Measurements from ENCODE around the gene GPR15LG.
"Not testable (repeated sequence)": the region's sequence is repeated elsewhere in the genome, so short reads cannot be mapped to it uniquely, and the experiment has no call there.

Gene GPR15LG

GRCh38 chr10:84173501-84173929 lies at the start of gene GPR15LG:
Gene GPR15LG (plus strand): TSS chr10:84173801. CDS start chr10:84173852, 51 bp downstream.
- DNase-seq (ENCODE audit: low spot score), result no peak

GRCh38 chr10:84125910-84126784 lies 47.5 kb upstream of the GPR15LG start:
- not testable (repeated sequence) for DNase-seq (ENCODE audit: low spot score)

- no peak for DNase-seq (ENCODE audit: low spot score)
Measured at GRCh38 chr10:84126785-84127167, 46.8 kb upstream of the GPR15LG start.

- no peak for DNase-seq (ENCODE audit: low spot score)
Measured at GRCh38 chr10:84135836-84136235, 37.8 kb upstream of the GPR15LG start.

- DNase-seq (ENCODE audit: low spot score), result no peak
Measured at GRCh38 chr10:84137811-84138210, 35.8 kb upstream of the GPR15LG start.

- DNase-seq (ENCODE audit: low spot score), result no peak
Measured at GRCh38 chr10:84138478-84139125, 35.0 kb upstream of the GPR15LG start.

- peak; percentile 98 for DNase-seq (ENCODE audit: low spot score)
Measured at GRCh38 chr10:84139126-84140035, 34.2 kb upstream of the GPR15LG start, which contains the start of gene GHITM. Gene GHITM (plus strand): TSS chr10:84139509. CDS start chr10:84141501, 1,992 bp downstream.

- peak; percentile 11 for DNase-seq (ENCODE audit: low spot score)
Measured at GRCh38 chr10:84140036-84140379, 33.6 kb upstream of the GPR15LG start.

- no peak for DNase-seq (ENCODE audit: low spot score)
Measured at GRCh38 chr10:84147347-84147746, 26.3 kb upstream of the GPR15LG start.

GRCh38 chr10:84148006-84148597 lies 25.5 kb upstream of the GPR15LG start:
- peak; percentile 57 for DNase-seq (ENCODE audit: low spot score)

GRCh38 chr10:84149854-84150253 lies 23.7 kb upstream of the GPR15LG start:
- DNase-seq (ENCODE audit: low spot score), result no peak

GRCh38 chr10:84152769-84153168 lies 20.8 kb upstream of the GPR15LG start:
- DNase-seq (ENCODE audit: low spot score), result no peak

- DNase-seq (ENCODE audit: low spot score), result no peak
Measured at GRCh38 chr10:84155521-84155920, 18.1 kb upstream of the GPR15LG start.

GRCh38 chr10:84156009-84156408 lies 17.6 kb upstream of the GPR15LG start:
- DNase-seq (ENCODE audit: low spot score), result no peak

GRCh38 chr10:84156768-84157167 lies 16.8 kb upstream of the GPR15LG start:
- no peak for DNase-seq (ENCODE audit: low spot score)

GRCh38 chr10:84158061-84158460 lies 15.5 kb upstream of the GPR15LG start:
- DNase-seq (ENCODE audit: low spot score), result no peak

GRCh38 chr10:84158550-84158949 lies 15.1 kb upstream of the GPR15LG start:
- no peak for DNase-seq (ENCODE audit: low spot score)

GRCh38 chr10:84159076-84159685 lies 14.4 kb upstream of the GPR15LG start:
- DNase-seq (ENCODE audit: low spot score), result no peak

GRCh38 chr10:84160663-84161362 lies 12.8 kb upstream of the GPR15LG start:
- DNase-seq (ENCODE audit: low spot score), result no peak

- DNase-seq (ENCODE audit: low spot score), result no peak
Measured at GRCh38 chr10:84163996-84164395, 9.6 kb upstream of the GPR15LG start.

GRCh38 chr10:84164442-84164841 lies 9.2 kb upstream of the GPR15LG start:
- no peak for DNase-seq (ENCODE audit: low spot score)
